ENCODE results near the gene WDR72.
"Not testable (repeated sequence)": the region's sequence is repeated elsewhere in the genome, so short reads cannot be mapped to it uniquely, and the experiment has no call there.

WDR72 gene

GRCh38 chr15:53759411-53759931 lies at the start of gene WDR72:
Gene WDR72 (minus strand): TSS chr15:53759663. CDS start chr15:53733149, 26,514 bp downstream.
- Histone ChIP-seq H3K9ac (ENCODE audit: low read depth, low read length) (no peak within 1 kb of the TSS), H3K9me3 (ENCODE audit: control insufficient read depth, insufficient read depth, low read length) (no peaks in the 10 kb centered on the region), H3K4me3 (ENCODE audit: low read depth, low read length) (peak within 1 kb of the TSS; percentile 66), H3K27me3 (ENCODE audit: control insufficient read depth, insufficient read depth, low read length) (peaks cover 55% of the 10 kb centered on the region), H3K4me1 (ENCODE audit: control insufficient read depth, insufficient read depth, low read length) (no peaks in the 10 kb centered on the region), H3K36me3 (ENCODE audit: control insufficient read depth, insufficient read depth, low read length) (no peaks in the 10 kb centered on the region)

DNA sequence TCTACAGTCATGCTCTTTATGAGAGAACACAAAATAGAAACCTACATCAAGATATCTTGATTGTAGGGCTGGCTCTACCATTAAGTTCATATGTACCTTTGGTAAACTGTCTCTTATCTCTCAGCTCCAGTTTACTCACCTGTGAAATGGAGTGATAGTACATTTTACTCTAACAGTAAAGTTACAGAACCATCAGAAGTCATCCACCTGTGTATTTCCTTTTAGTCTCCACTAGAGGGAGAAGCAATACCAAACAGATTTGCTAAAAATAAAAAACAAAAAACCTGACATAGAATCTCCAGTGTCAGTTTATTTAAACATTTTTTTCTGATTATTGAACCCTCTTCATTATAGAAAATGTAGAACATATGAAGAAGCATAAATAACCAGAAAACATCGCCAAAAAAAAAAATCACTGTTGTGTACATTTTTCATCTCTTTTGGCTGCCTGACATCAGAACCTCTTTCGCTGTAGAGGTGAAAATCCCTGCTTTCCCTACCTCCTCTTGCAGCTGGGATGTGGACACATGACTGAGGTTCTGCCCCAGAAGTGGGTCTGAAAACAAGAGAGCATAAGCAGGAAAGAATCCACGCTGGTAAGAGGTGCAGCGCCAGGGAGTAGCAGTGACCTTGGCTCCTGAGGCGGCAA lies 48.7 kb upstream of the WDR72 start:
- Histone ChIP-seq H3K36me3 (ENCODE audit: control insufficient read depth, insufficient read depth, low read length) (no peaks in the 10 kb centered on the region), H3K9ac (ENCODE audit: low read depth, low read length) (no peak overlapping the region), H3K4me3 (ENCODE audit: low read depth, low read length) (no peak overlapping the region), H3K9me3 (ENCODE audit: control insufficient read depth, insufficient read depth, low read length) (no peaks in the 10 kb centered on the region), H3K4me1 (ENCODE audit: control insufficient read depth, insufficient read depth, low read length) (no peaks in the 10 kb centered on the region), H3K27me3 (ENCODE audit: control insufficient read depth, insufficient read depth, low read length) (no peaks in the 10 kb centered on the region)

DNA sequence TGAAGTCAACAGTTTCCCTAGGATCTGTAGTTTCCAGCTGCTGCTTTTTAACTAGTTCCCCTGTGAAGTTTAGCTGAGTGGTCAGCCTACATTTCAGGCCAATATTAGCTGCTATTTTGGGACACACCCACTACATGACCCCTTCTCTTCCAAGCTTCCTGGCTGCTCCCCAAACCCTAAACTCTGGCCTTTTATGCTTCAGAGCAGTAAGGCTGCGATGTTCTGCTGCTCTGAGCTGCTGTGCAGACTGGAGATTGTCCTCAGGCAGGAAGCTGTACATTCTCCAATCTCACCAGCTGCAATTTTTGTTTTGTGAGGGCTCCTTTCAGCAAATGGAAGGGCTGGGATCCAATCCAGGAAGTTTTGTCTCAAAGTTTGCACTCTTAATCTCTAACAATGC lies 48.0 kb upstream of the WDR72 start:
- H3K36me3 ChIP-seq (ENCODE audit: control insufficient read depth, insufficient read depth, low read length), result no peaks in the 10 kb centered on the region
- H3K27me3 ChIP-seq (ENCODE audit: control insufficient read depth, insufficient read depth, low read length), result no peaks in the 10 kb centered on the region
- no peaks in the 10 kb centered on the region for H3K4me1 ChIP-seq (ENCODE audit: control insufficient read depth, insufficient read depth, low read length)
- no peak overlapping the region for H3K9ac ChIP-seq (ENCODE audit: low read depth, low read length)
- H3K4me3 ChIP-seq (ENCODE audit: low read depth, low read length), result no peak overlapping the region
- H3K9me3 ChIP-seq (ENCODE audit: control insufficient read depth, insufficient read depth, low read length), result no peaks in the 10 kb centered on the region

DNA sequence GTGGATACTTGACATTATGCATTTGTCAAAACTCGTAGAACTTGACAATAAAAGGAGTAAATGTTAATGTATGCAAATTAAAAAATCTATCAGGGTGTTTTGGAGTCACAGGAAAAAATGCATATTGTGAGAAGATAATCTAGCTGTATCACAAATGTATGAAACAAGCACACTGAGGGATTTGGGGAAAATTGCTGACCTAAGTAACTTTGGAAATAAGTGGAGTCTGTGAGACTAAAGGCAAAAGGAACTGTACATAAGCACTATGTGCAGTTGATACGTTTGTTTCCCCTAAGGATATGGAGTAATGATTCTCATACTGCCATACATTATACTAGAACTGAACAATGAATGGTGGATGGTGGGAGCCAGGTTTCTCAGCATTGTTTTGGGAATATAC lies 43.2 kb upstream of the WDR72 start:
- no peak overlapping the region for H3K9ac ChIP-seq (ENCODE audit: low read depth, low read length)
- H3K9me3 ChIP-seq (ENCODE audit: control insufficient read depth, insufficient read depth, low read length), result no peaks in the 10 kb centered on the region
- no peak overlapping the region for H3K4me3 ChIP-seq (ENCODE audit: low read depth, low read length)
- no peaks in the 10 kb centered on the region for H3K27me3 ChIP-seq (ENCODE audit: control insufficient read depth, insufficient read depth, low read length)
- H3K36me3 ChIP-seq (ENCODE audit: control insufficient read depth, insufficient read depth, low read length), result no peaks in the 10 kb centered on the region
- no peaks in the 10 kb centered on the region for H3K4me1 ChIP-seq (ENCODE audit: control insufficient read depth, insufficient read depth, low read length)

GRCh38 chr15:53791581-53791980 lies 32.1 kb upstream of the WDR72 start:
- Histone ChIP-seq H3K27me3 (ENCODE audit: control insufficient read depth, insufficient read depth, low read length) (no peaks in the 10 kb centered on the region), H3K9me3 (ENCODE audit: control insufficient read depth, insufficient read depth, low read length) (no peaks in the 10 kb centered on the region), H3K36me3 (ENCODE audit: control insufficient read depth, insufficient read depth, low read length) (no peaks in the 10 kb centered on the region), H3K4me3 (ENCODE audit: low read depth, low read length) (no peak overlapping the region), H3K4me1 (ENCODE audit: control insufficient read depth, insufficient read depth, low read length) (no peaks in the 10 kb centered on the region), H3K9ac (ENCODE audit: low read depth, low read length) (no peak overlapping the region)

DNA sequence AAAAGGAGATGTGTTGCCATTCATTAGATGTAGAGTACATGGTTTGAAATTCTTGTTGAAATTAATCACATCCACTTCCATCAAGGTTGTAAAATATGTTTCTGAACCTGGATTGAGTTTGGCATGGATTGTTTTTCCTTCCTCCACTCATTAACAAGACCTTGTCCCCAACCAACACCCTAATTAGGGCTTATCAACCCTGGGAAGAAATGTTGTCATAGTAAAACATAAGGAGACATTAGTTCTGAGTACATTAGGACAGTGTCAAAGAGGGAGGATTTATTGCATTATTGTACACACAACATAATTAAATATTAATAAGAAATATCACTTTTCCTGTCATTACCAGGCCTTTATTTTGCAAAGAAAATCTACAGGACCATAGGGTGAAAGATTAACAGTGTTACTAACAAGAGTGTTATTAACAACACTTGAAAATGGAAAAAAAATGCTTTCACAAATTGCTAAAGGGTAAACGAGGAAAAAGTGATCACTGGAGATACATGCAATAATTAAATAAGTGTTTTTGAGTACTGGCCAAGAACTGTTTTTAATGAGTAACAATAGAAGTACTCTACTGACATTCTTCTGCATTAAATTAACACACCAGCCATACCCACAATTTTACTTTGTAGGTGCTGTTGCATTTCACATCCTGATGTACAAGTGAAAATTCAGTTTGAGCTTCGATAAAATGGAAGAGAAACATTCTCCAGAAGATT lies 30.4 kb upstream of the WDR72 start:
- H3K27me3 ChIP-seq (ENCODE audit: control insufficient read depth, insufficient read depth, low read length), result no peaks in the 10 kb centered on the region
- no peak overlapping the region for H3K9ac ChIP-seq (ENCODE audit: low read depth, low read length)
- no peaks in the 10 kb centered on the region for H3K36me3 ChIP-seq (ENCODE audit: control insufficient read depth, insufficient read depth, low read length)

DNA sequence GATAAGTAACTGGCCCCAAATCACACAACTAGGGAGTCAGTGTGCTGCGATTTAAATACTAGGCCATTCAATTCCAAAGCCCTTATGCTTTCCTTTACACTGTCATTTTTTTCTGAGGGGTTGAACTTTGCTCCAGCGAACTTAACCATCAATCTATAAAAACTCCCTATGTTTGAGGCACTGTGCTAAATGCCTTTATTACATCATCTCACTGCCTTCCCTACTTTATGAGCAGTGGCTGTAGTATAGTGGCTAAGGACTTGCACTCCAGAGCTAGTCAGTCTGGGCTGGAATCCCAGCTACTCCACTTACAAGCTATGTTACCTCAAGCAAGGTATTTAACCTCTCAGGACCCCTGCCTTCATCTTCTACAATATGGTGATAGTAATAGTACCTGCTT lies 26.9 kb upstream of the WDR72 start:
- no peaks in the 10 kb centered on the region for H3K4me1 ChIP-seq (ENCODE audit: control insufficient read depth, insufficient read depth, low read length)
- no peaks in the 10 kb centered on the region for H3K36me3 ChIP-seq (ENCODE audit: control insufficient read depth, insufficient read depth, low read length)
- H3K4me3 ChIP-seq (ENCODE audit: low read depth, low read length), result no peak overlapping the region
- H3K9me3 ChIP-seq (ENCODE audit: control insufficient read depth, insufficient read depth, low read length), result no peaks in the 10 kb centered on the region
- no peak overlapping the region for H3K9ac ChIP-seq (ENCODE audit: low read depth, low read length)
- H3K27me3 ChIP-seq (ENCODE audit: control insufficient read depth, insufficient read depth, low read length), result no peaks in the 10 kb centered on the region

More for the DNA sequence above, 30.4 kb upstream of the WDR72 start:
- no peaks in the 10 kb centered on the region for H3K4me1 ChIP-seq (ENCODE audit: control insufficient read depth, insufficient read depth, low read length)
- H3K9me3 ChIP-seq (ENCODE audit: control insufficient read depth, insufficient read depth, low read length), result no peaks in the 10 kb centered on the region
- H3K4me3 ChIP-seq (ENCODE audit: low read depth, low read length), result no peak overlapping the region

- not testable (repeated sequence) for H3K9ac ChIP-seq (ENCODE audit: low read depth, low read length); H3K4me1 ChIP-seq (ENCODE audit: control insufficient read depth, insufficient read depth, low read length); H3K27me3 ChIP-seq (ENCODE audit: control insufficient read depth, insufficient read depth, low read length); H3K36me3 ChIP-seq (ENCODE audit: control insufficient read depth, insufficient read depth, low read length); H3K4me3 ChIP-seq (ENCODE audit: low read depth, low read length); H3K9me3 ChIP-seq (ENCODE audit: control insufficient read depth, insufficient read depth, low read length)
Observed at GRCh38 chr15:53785241-53785640, 25.8 kb upstream of the WDR72 start.

- Histone ChIP-seq H3K9me3 (ENCODE audit: control insufficient read depth, insufficient read depth, low read length) (no peaks in the 10 kb centered on the region), H3K4me3 (ENCODE audit: low read depth, low read length) (no peak overlapping the region), H3K36me3 (ENCODE audit: control insufficient read depth, insufficient read depth, low read length) (no peaks in the 10 kb centered on the region), H3K4me1 (ENCODE audit: control insufficient read depth, insufficient read depth, low read length) (no peaks in the 10 kb centered on the region), H3K9ac (ENCODE audit: low read depth, low read length) (no peak overlapping the region), H3K27me3 (ENCODE audit: control insufficient read depth, insufficient read depth, low read length) (peaks cover 43% of the 10 kb centered on the region)
Observed at GRCh38 chr15:53762916-53763315, 3.5 kb upstream of the WDR72 start.

DNA sequence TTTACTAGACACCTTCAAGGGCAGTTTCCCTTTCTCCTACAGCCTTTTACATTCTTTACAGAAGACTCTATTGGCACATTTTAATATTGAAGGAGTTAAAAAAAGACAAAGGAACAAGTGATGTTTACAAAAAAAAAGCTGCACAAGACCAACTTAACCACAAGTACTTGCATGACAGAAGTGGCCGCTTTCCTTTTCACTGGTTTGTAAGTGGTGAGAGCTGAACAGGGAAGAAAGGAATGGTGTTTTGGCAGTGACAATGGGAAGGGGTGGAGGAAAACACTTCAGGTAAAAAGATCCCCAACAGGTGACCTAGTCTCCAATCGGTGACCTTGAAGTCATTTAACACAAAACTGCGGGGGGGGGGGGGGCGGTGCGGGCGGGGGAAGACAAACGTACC lies 1.1 kb downstream of the WDR72 start:
- H3K27me3 ChIP-seq (ENCODE audit: control insufficient read depth, insufficient read depth, low read length), result peaks cover 55% of the 10 kb centered on the region
- H3K4me3 ChIP-seq (ENCODE audit: low read depth, low read length), result peak overlapping the region; percentile 66
- H3K9me3 ChIP-seq (ENCODE audit: control insufficient read depth, insufficient read depth, low read length), result no peaks in the 10 kb centered on the region
- H3K9ac ChIP-seq (ENCODE audit: low read depth, low read length), result no peak overlapping the region
- H3K36me3 ChIP-seq (ENCODE audit: control insufficient read depth, insufficient read depth, low read length), result no peaks in the 10 kb centered on the region
- no peaks in the 10 kb centered on the region for H3K4me1 ChIP-seq (ENCODE audit: control insufficient read depth, insufficient read depth, low read length)

- no peaks in the 10 kb centered on the region for H3K9me3 ChIP-seq (ENCODE audit: control insufficient read depth, insufficient read depth, low read length)
- no peaks in the 10 kb centered on the region for H3K4me1 ChIP-seq (ENCODE audit: control insufficient read depth, insufficient read depth, low read length)
- no peak overlapping the region for H3K9ac ChIP-seq (ENCODE audit: low read depth, low read length)
- H3K36me3 ChIP-seq (ENCODE audit: control insufficient read depth, insufficient read depth, low read length), result no peaks in the 10 kb centered on the region
- peaks cover 51% of the 10 kb centered on the region for H3K27me3 ChIP-seq (ENCODE audit: control insufficient read depth, insufficient read depth, low read length)
- H3K4me3 ChIP-seq (ENCODE audit: low read depth, low read length), result no peak overlapping the region
Observed at GRCh38 chr15:53757906-53758305, 1.6 kb downstream of the WDR72 start.

GRCh38 chr15:53753813-53754212 lies 5.7 kb downstream of the WDR72 start:
- Histone ChIP-seq H3K27me3 (ENCODE audit: control insufficient read depth, insufficient read depth, low read length) (peaks cover 20% of the 10 kb centered on the region), H3K4me3 (ENCODE audit: low read depth, low read length) (no peak overlapping the region), H3K36me3 (ENCODE audit: control insufficient read depth, insufficient read depth, low read length) (no peaks in the 10 kb centered on the region), H3K9ac (ENCODE audit: low read depth, low read length) (no peak overlapping the region), H3K4me1 (ENCODE audit: control insufficient read depth, insufficient read depth, low read length) (no peaks in the 10 kb centered on the region), H3K9me3 (ENCODE audit: control insufficient read depth, insufficient read depth, low read length) (no peaks in the 10 kb centered on the region)
